HepG2 (cell line): Measurements from ENCODE around the gene ACAD11. TPM values are rescaled to one million over a fixed set of nuclear protein-coding genes. Genes with fewer than 3 reads are reported as not detected.

ENCODE experiments used
- ATAC-seq: fragments of 200-7000 bp; cut with Tn5 transposase; 3 replicates; pipeline ENCODE4 v1.9.1; 2020; ENCODE audit warnings: mild to moderate bottlenecking, moderate library complexity
- BruUV-seq: library from RNA; stranded (reverse); fragments of 400-500 nt; replicated peaks from 2 replicates; lab custom pipeline; 2021; lab: Mats Ljungman, UMichigan
- CTCF ChIA-PET: fragments of 300-600 bp; formaldehyde crosslinking; extraction: SDS; loops from one replicate; lab custom pipeline; 2021; ENCODE audit warnings: low total read pairs, inconsistent platforms, low intra/inter-chr PET ratio; lab: Yijun Ruan, JAX
- POLR2A ChIA-PET: fragments of 350-600 bp; sonication (Branson Sonifier 250); formaldehyde crosslinking; loops from one replicate; lab custom pipeline; 2020; ENCODE audit warnings: antibody characterized with exemption, inconsistent platforms; lab: Yijun Ruan, JAX
- DNase-seq: peaks from one replicate; pipeline ENCODE4 v3.0.0-alpha.2; 2015; ENCODE audit warnings: low spot score
- FAIRE-seq: peaks from 3 replicates; lab custom pipeline; 2011; peaks lifted over from hg19 to GRCh38; lab: Jason Lieb, UNC
- H2AFZ ChIP-seq: one replicate; pipeline ENCODE4 v1.6.1; 2011; ENCODE audit warnings: low read length, inconsistent platforms
- H3K27ac ChIP-seq: fragments of 300-600 bp; 3 replicates; pipeline ENCODE4 v1.8.0; 2011; ENCODE audit warnings: mixed run types, mild to moderate bottlenecking, mixed read lengths, low read length, inconsistent platforms; ENCODE audit not compliant: insufficient read depth; ENCODE audit errors: extremely low read length
- H3K27me3 ChIP-seq, 2 experiments: fragments of 200-600 bp in 1 of 2; 2 replicates in 1 of 2; 3 replicates in 1 of 2; pipeline versions ENCODE4 v1.6.0 to v1.8.0; 2011; ENCODE audit warnings: low read length in 2 of 2, mild to moderate bottlenecking in 2 of 2, moderate library complexity in 2 of 2, inconsistent platforms in 1 of 2; ENCODE audit not compliant: insufficient read depth in 2 of 2, control insufficient read depth in 1 of 2
- H3K36me3 ChIP-seq, 2 experiments: fragments of 200-600 bp in 1 of 2; replicated peaks in 1 of 2; 2 replicates in 1 of 2; 3 replicates in 1 of 2; pipeline versions ENCODE4 v1.5.1 to v1.8.0; 2011; ENCODE audit warnings: low read length in 2 of 2, inconsistent platforms in 1 of 2; ENCODE audit not compliant: insufficient read depth in 2 of 2, control insufficient read depth in 1 of 2
- H3K4me1 ChIP-seq: 2 replicates; pipeline ENCODE4 v1.5.1; 2012; ENCODE audit warnings: low read length, inconsistent platforms; ENCODE audit not compliant: insufficient read depth
- H3K4me2 ChIP-seq: 2 replicates; pipeline ENCODE4 v1.6.0; 2011; ENCODE audit warnings: low read depth, low read length, inconsistent platforms
- H3K4me3 ChIP-seq, 3 experiments: fragments of 200-600 bp in 1 of 3; sonication (generic), shearing (Covaris generic) in 1 of 3; replicated peaks in 1 of 3; 2 replicates each; pipeline ENCODE4 v1.5.1; 2011 to 2016; ENCODE audit warnings: low read length in 3 of 3, inconsistent platforms in 2 of 3, low read depth in 2 of 3, mild to moderate bottlenecking in 2 of 3, control low read depth in 1 of 3, mixed read lengths in 1 of 3; ENCODE audit not compliant: insufficient read depth in 1 of 3
- H3K79me2 ChIP-seq: one replicate; pipeline ENCODE4 v1.6.1; 2011; ENCODE audit warnings: low read length, inconsistent platforms; ENCODE audit not compliant: insufficient read depth
- H3K9ac ChIP-seq: 2 replicates; pipeline ENCODE4 v1.6.0; 2011; ENCODE audit warnings: mild to moderate bottlenecking, low read depth, low read length, inconsistent platforms; ENCODE audit not compliant: insufficient read depth
- H3K9me3 ChIP-seq: 2 replicates; pipeline ENCODE4 v1.5.1; 2012; ENCODE audit warnings: mild to moderate bottlenecking, low read length
- H4K20me1 ChIP-seq: 2 replicates; pipeline ENCODE4 v1.6.0; 2011; ENCODE audit warnings: inconsistent platforms, mild to moderate bottlenecking, low read length, moderate library complexity; ENCODE audit not compliant: insufficient read depth
- HNRNPH1 ChIP-seq: fragments of 200-400 bp; formaldehyde crosslinking; optimal IDR thresholded peaks from 2 replicates; pipeline ENCODE3; 2017; ENCODE audit warnings: mild to moderate bottlenecking, low read depth, low read length
- RARG ChIP-seq: sonication (generic); formaldehyde crosslinking; IDR thresholded peaks from 2 replicates; pipeline ENCODE4 v1.4.0; 2020; ENCODE audit warnings: low read depth, mild to moderate bottlenecking, missing genetic modification reagents
- TMF1 ChIP-seq: sonication (generic); formaldehyde crosslinking; IDR thresholded peaks from 2 replicates; pipeline ENCODE4 v1.8.1; 2022; ENCODE audit warnings: low read depth, missing genetic modification reagents
- ZFP36L1 ChIP-seq: sonication (generic); formaldehyde crosslinking; IDR thresholded peaks from 2 replicates; pipeline ENCODE4 v1.8.0; 2022; ENCODE audit warnings: mild to moderate bottlenecking, missing genetic modification reagents, moderate library complexity
- ZFX ChIP-seq: sonication (generic); formaldehyde crosslinking; IDR thresholded peaks from 2 replicates; pipeline ENCODE4 v1.4.0; 2020; ENCODE audit warnings: mild to moderate bottlenecking, low read depth, missing genetic modification reagents, moderate library complexity
- ZNF121 ChIP-seq: sonication (generic); formaldehyde crosslinking; IDR thresholded peaks from 2 replicates; pipeline ENCODE4 v1.5.0; 2020; ENCODE audit warnings: mild to moderate bottlenecking, missing genetic modification reagents
- ZNF235 ChIP-seq: sonication (generic); formaldehyde crosslinking; IDR thresholded peaks from 2 replicates; pipeline ENCODE4 v1.8.1; 2023; ENCODE audit warnings: mild to moderate bottlenecking, missing genetic modification reagents, borderline replicate concordance
- ZNF329 ChIP-seq: sonication (generic); formaldehyde crosslinking; IDR thresholded peaks from 2 replicates; pipeline ENCODE4 v1.9.0; 2021; ENCODE audit warnings: low read depth, mild to moderate bottlenecking, missing genetic modification reagents
- ZNF629 ChIP-seq: sonication (generic); formaldehyde crosslinking; conservative IDR thresholded peaks from 2 replicates; pipeline ENCODE4 v1.5.0; 2020; ENCODE audit warnings: missing genetic modification reagents
- WGBS: methylation state at CpG from one replicate; pipeline ENCODE4 v1.1.6; 2017; ENCODE audit warnings: low lambda C conversion rate; 5-methylcytosine and 5-hydroxymethylcytosine counted together
- in situ Hi-C: cut with HindIII; loops from 2 replicates; pipeline ENCODE4 v1.10.0; 2017; ENCODE audit warnings: low pct_unique_long_range_greater_than_20kb; ENCODE audit not compliant: extremely low pct_ligation_motif_present
- intact Hi-C: fragments of 100-400 bp; cut with micrococcal nuclease; formaldehyde crosslinking; loops from one replicate; pipeline ENCODE4 v1.10.0; 2022; ENCODE audit not compliant: unreplicated experiment
- polyA plus RNA-seq, 8 experiments: library from polyadenylated mRNA; depleted of rRNA in 3 of 8; stranded (reverse) in 7 of 8; unstranded in 1 of 8; fragments of >200 nt; fragmentation: Illumina TruSeq in 4 of 8; extraction: Trizol in 4 of 8; gene quantifications; 2 replicates each; pipeline versions ENCODE4 v1.2.1 to v1.2.3, GENCODE V29; 2011 to 2016; ENCODE audit warnings: low read depth in 4 of 8, missing spikeins in 1 of 8, mixed read lengths in 1 of 8; ENCODE audit not compliant: insufficient read depth in 1 of 8
- total RNA-seq, 5 experiments: library from RNA; depleted of rRNA; stranded (reverse); fragments of >200 nt; fragmentation: Illumina TruSeq; extraction: Trizol; gene quantifications; 2 replicates each; pipeline ENCODE4 v1.2.3, GENCODE V29; 2016; ENCODE audit warnings: low read depth in 1 of 5
- TF ChIP-seq, protein P1 (sequence below): sonication (generic); formaldehyde crosslinking; IDR thresholded peaks from 2 replicates; pipeline ENCODE4 v1.4.0; 2020; ENCODE audit warnings: missing genetic modification reagents
- TF ChIP-seq, protein P2 (sequence below): fragments of 450-650 bp; IDR thresholded peaks from 2 replicates; pipeline ENCODE4 v1.6.1; 2017

Gene ACAD11
- total and polyA plus RNA-seq, 2 of the 13 experiments (the other 11 are each of a cell fraction or from before 2014, with no cell fraction given): 30.6 to 56.9 TPM

DNA sequence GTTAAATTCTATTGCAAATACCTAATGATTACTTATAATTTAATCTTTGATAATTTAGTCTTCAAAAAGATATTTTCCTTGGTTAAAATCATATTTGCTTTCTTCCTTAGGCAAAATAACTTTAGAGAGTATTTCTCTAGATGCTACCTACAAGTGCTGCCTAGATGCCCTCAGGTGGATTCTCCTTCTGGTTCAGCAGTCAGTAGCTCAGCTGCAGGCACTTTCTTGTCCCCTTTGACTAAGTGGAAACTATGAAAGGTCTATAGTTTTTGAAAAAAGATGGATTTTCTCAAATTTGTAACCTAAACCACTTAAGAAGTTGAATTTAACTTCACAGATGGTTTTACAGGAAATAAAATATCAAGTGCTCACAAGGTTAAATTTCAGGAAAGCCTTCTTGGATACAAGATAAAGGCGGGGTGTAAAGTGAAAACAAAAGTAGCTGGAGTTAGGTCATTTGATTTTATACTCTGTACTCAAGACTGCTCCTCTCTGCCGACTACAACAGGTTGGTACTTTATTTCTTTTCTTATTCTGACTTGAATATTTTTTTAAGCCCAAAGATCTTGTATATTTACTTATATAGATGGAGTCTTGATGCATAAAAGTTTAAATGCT lies 62.7 kb downstream of the ACAD11 start, which contains the start of gene ACKR4:
Gene ACKR4, plus strand, starts transcription at position 455 of the 618 bp plus-strand sequence. CDS start 3,128 bp downstream, outside the sequence.
- CTCF ChIA-PET: no interaction called here
- no peak within 1 kb of the TSS for H3K9ac ChIP-seq
- no peak for DNase-seq
- intact Hi-C loops: no loop called here
- no TSS peak for BruUV-seq
- H3K9me3 ChIP-seq: no peaks in the 10 kb centered on the region
- WGBS: 98% methylated on average over 2 of the region's 2 CpGs
- TF ChIP-seq ZNF235 (CRISPR knock-in tag): no peak
- no peak for TF ChIP-seq ZFP36L1 (CRISPR knock-in tag)
- TF ChIP-seq, all 625 proteins: peak for 0
- peaks cover 7% of the 10 kb centered on the region; the same call in 1 of the 2 replicates for H3K4me1 ChIP-seq
- FAIRE-seq (no peak), ATAC-seq (no peak)
- no peak within 1 kb of the TSS for H3K4me2 ChIP-seq
- in situ Hi-C loops: no loop called here
- no peaks in the 10 kb centered on the region for H4K20me1 ChIP-seq
- H2AFZ ChIP-seq: no peak within 1 kb of the TSS
- H3K4me3 ChIP-seq: no peak within 1 kb of the TSS
- no peaks in the 10 kb centered on the region for H3K79me2 ChIP-seq
- POLR2A ChIA-PET: no interaction called here
- peaks cover 0 to 10% of the 10 kb centered on the region in 2 experiments; a peak in 2 of 5 replicates for H3K36me3 ChIP-seq
- no peaks in the 10 kb centered on the region for H3K27me3 ChIP-seq
- no peak within 1 kb of the TSS for H3K27ac ChIP-seq

DNA sequence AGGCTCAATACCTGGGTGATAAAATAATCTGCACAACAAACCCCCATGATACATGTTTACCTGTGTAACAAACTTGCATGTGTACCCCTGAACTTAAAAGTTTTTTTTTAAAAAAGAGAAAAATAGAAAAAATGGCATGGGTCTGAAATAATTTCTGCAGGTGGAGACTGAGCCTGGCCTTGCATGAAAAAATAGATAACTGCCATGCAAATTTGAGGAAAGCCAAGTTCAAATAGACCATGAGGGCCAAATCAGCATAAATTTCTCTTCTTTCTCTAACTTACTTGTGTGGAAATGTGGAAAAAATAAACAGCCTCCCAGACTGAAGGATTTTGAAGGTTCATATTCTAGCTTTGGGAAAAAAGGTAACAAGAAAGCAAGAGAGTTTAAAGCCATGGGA lies 63.3 kb downstream of the ACAD11 start:
- no TSS peak for BruUV-seq
- Histone ChIP-seq H2AFZ (no peak overlapping the region), H3K27me3 (no peaks in the 10 kb centered on the region), H3K4me2 (no peak overlapping the region), H4K20me1 (no peaks in the 10 kb centered on the region), H3K4me3 (no peak overlapping the region), H3K9me3 (no peaks in the 10 kb centered on the region), H3K79me2 (no peaks in the 10 kb centered on the region), H3K27ac (no peak overlapping the region), H3K9ac (no peak overlapping the region), H3K4me1 (peaks cover 7% of the 10 kb centered on the region; the same call in 1 of the 2 replicates), H3K36me3 (peaks cover 0 to 10% of the 10 kb centered on the region in 2 experiments; a peak in 2 of 5 replicates)
- POLR2A ChIA-PET: no interaction called here
- in situ Hi-C loops (no loop called here), intact Hi-C loops (no loop called here)
- ATAC-seq: no peak
- TF ChIP-seq, protein P1, sequence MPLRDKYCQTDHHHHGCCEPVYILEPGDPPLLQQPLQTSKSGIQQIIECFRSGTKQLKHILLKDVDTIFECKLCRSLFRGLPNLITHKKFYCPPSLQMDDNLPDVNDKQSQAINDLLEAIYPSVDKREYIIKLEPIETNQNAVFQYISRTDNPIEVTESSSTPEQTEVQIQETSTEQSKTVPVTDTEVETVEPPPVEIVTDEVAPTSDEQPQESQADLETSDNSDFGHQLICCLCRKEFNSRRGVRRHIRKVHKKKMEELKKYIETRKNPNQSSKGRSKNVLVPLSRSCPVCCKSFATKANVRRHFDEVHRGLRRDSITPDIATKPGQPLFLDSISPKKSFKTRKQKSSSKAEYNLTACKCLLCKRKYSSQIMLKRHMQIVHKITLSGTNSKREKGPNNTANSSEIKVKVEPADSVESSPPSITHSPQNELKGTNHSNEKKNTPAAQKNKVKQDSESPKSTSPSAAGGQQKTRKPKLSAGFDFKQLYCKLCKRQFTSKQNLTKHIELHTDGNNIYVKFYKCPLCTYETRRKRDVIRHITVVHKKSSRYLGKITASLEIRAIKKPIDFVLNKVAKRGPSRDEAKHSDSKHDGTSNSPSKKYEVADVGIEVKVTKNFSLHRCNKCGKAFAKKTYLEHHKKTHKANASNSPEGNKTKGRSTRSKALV (CRISPR knock-in tag): no peak
- TF ChIP-seq ZNF629 (CRISPR knock-in tag): no peak
- TF ChIP-seq HNRNPH1: no peak
- no peak for TF ChIP-seq ZFX (CRISPR knock-in tag)
- TF ChIP-seq, protein P2, sequence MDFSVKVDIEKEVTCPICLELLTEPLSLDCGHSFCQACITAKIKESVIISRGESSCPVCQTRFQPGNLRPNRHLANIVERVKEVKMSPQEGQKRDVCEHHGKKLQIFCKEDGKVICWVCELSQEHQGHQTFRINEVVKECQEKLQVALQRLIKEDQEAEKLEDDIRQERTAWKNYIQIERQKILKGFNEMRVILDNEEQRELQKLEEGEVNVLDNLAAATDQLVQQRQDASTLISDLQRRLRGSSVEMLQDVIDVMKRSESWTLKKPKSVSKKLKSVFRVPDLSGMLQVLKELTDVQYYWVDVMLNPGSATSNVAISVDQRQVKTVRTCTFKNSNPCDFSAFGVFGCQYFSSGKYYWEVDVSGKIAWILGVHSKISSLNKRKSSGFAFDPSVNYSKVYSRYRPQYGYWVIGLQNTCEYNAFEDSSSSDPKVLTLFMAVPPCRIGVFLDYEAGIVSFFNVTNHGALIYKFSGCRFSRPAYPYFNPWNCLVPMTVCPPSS: no peak
- no peak for TF ChIP-seq RARG
- no peak for TF ChIP-seq ZNF121 (CRISPR knock-in tag)
- no peak for TF ChIP-seq TMF1 (CRISPR knock-in tag)
- no peak for TF ChIP-seq ZNF329 (CRISPR knock-in tag)
- FAIRE-seq: no peak
- CTCF ChIA-PET: no interaction called here
- no peak for DNase-seq
